HepG2 (cell line): ENCODE results near the gene C4orf36. TPM values are rescaled to one million over a fixed set of nuclear protein-coding genes. Genes with fewer than 3 reads are reported as not detected.
A peak's percentile ranks its signal among the peaks of the same experiment; 100 is the strongest.

Source experiments
- ATAC-seq: fragments of 200-7000 bp; cut with Tn5 transposase; 3 replicates; pipeline ENCODE4 v1.9.1; 2020; ENCODE audit warnings: mild to moderate bottlenecking, moderate library complexity
- BruUV-seq: library from RNA; stranded (reverse); fragments of 400-500 nt; replicated peaks from 2 replicates; lab custom pipeline; 2021; lab: Mats Ljungman, UMichigan
- CTCF ChIA-PET: fragments of 300-600 bp; formaldehyde crosslinking; extraction: SDS; loops from one replicate; lab custom pipeline; 2021; ENCODE audit warnings: low total read pairs, inconsistent platforms, low intra/inter-chr PET ratio; lab: Yijun Ruan, JAX
- POLR2A ChIA-PET: fragments of 350-600 bp; sonication (Branson Sonifier 250); formaldehyde crosslinking; loops from one replicate; lab custom pipeline; 2020; ENCODE audit warnings: antibody characterized with exemption, inconsistent platforms; lab: Yijun Ruan, JAX
- DNase-seq: peaks from one replicate; pipeline ENCODE4 v3.0.0-alpha.2; 2015; ENCODE audit warnings: low spot score
- FAIRE-seq: peaks from 3 replicates; lab custom pipeline; 2011; peaks lifted over from hg19 to GRCh38; lab: Jason Lieb, UNC
- H2AFZ ChIP-seq: one replicate; pipeline ENCODE4 v1.6.1; 2011; ENCODE audit warnings: low read length, inconsistent platforms
- H3K27ac ChIP-seq: fragments of 300-600 bp; 3 replicates; pipeline ENCODE4 v1.8.0; 2011; ENCODE audit warnings: mixed run types, mild to moderate bottlenecking, mixed read lengths, low read length, inconsistent platforms; ENCODE audit not compliant: insufficient read depth; ENCODE audit errors: extremely low read length
- H3K27me3 ChIP-seq, 2 experiments: fragments of 200-600 bp in 1 of 2; 2 replicates in 1 of 2; 3 replicates in 1 of 2; pipeline versions ENCODE4 v1.6.0 to v1.8.0; 2011; ENCODE audit warnings: low read length in 2 of 2, mild to moderate bottlenecking in 2 of 2, moderate library complexity in 2 of 2, inconsistent platforms in 1 of 2; ENCODE audit not compliant: insufficient read depth in 2 of 2, control insufficient read depth in 1 of 2
- H3K36me3 ChIP-seq, 2 experiments: fragments of 200-600 bp in 1 of 2; replicated peaks in 1 of 2; 2 replicates in 1 of 2; 3 replicates in 1 of 2; pipeline versions ENCODE4 v1.5.1 to v1.8.0; 2011; ENCODE audit warnings: low read length in 2 of 2, inconsistent platforms in 1 of 2; ENCODE audit not compliant: insufficient read depth in 2 of 2, control insufficient read depth in 1 of 2
- H3K4me1 ChIP-seq: 2 replicates; pipeline ENCODE4 v1.5.1; 2012; ENCODE audit warnings: low read length, inconsistent platforms; ENCODE audit not compliant: insufficient read depth
- H3K4me2 ChIP-seq: 2 replicates; pipeline ENCODE4 v1.6.0; 2011; ENCODE audit warnings: low read depth, low read length, inconsistent platforms
- H3K4me3 ChIP-seq, 3 experiments: fragments of 200-600 bp in 1 of 3; sonication (generic), shearing (Covaris generic) in 1 of 3; replicated peaks in 1 of 3; 2 replicates each; pipeline ENCODE4 v1.5.1; 2011 to 2016; ENCODE audit warnings: low read length in 3 of 3, inconsistent platforms in 2 of 3, low read depth in 2 of 3, mild to moderate bottlenecking in 2 of 3, control low read depth in 1 of 3, mixed read lengths in 1 of 3; ENCODE audit not compliant: insufficient read depth in 1 of 3
- H3K79me2 ChIP-seq: one replicate; pipeline ENCODE4 v1.6.1; 2011; ENCODE audit warnings: low read length, inconsistent platforms; ENCODE audit not compliant: insufficient read depth
- H3K9ac ChIP-seq: 2 replicates; pipeline ENCODE4 v1.6.0; 2011; ENCODE audit warnings: mild to moderate bottlenecking, low read depth, low read length, inconsistent platforms; ENCODE audit not compliant: insufficient read depth
- H3K9me3 ChIP-seq: 2 replicates; pipeline ENCODE4 v1.5.1; 2012; ENCODE audit warnings: mild to moderate bottlenecking, low read length
- H4K20me1 ChIP-seq: 2 replicates; pipeline ENCODE4 v1.6.0; 2011; ENCODE audit warnings: inconsistent platforms, mild to moderate bottlenecking, low read length, moderate library complexity; ENCODE audit not compliant: insufficient read depth
- JUND ChIP-seq: sonication (generic); formaldehyde crosslinking; IDR thresholded peaks from 2 replicates; pipeline ENCODE4 v1.8.0; 2022; ENCODE audit warnings: mild to moderate bottlenecking, missing genetic modification reagents
- RAD51 ChIP-seq: fragments of 450-650 bp; IDR thresholded peaks from 2 replicates; pipeline ENCODE4 v1.6.1; 2016; ENCODE audit warnings: borderline replicate concordance
- RFXANK ChIP-seq: IDR thresholded peaks from 2 replicates; pipeline ENCODE4 v1.6.1; 2016
- SIX1 ChIP-seq: sonication (generic); formaldehyde crosslinking; IDR thresholded peaks from 2 replicates; pipeline ENCODE4 v1.4.0; 2020; ENCODE audit warnings: missing genetic modification reagents, borderline replicate concordance
- TAF15 ChIP-seq: fragments of 200-400 bp; formaldehyde crosslinking; IDR thresholded peaks from one replicate; pipeline ENCODE4 v1.6.1; 2018; ENCODE audit warnings: mild to moderate bottlenecking, low read depth, low read length; ENCODE audit not compliant: poor library complexity, severe bottlenecking
- ZNF317 ChIP-seq: sonication (generic); formaldehyde crosslinking; IDR thresholded peaks from 2 replicates; pipeline ENCODE4 v1.5.0; 2020; ENCODE audit warnings: mild to moderate bottlenecking, missing genetic modification reagents
- ZNF572 ChIP-seq: sonication (generic); formaldehyde crosslinking; IDR thresholded peaks from 2 replicates; pipeline ENCODE4 v1.5.1; 2020; ENCODE audit warnings: mild to moderate bottlenecking, missing genetic modification reagents
- ZZZ3 ChIP-seq: sonication (generic); formaldehyde crosslinking; IDR thresholded peaks from 2 replicates; pipeline ENCODE4 v1.4.0; 2020; ENCODE audit warnings: missing genetic modification reagents, mild to moderate bottlenecking, borderline replicate concordance
- WGBS: methylation state at CpG from one replicate; pipeline ENCODE4 v1.1.6; 2017; ENCODE audit warnings: low lambda C conversion rate; 5-methylcytosine and 5-hydroxymethylcytosine counted together
- in situ Hi-C: cut with HindIII; loops from 2 replicates; pipeline ENCODE4 v1.10.0; 2017; ENCODE audit warnings: low pct_unique_long_range_greater_than_20kb; ENCODE audit not compliant: extremely low pct_ligation_motif_present
- intact Hi-C: fragments of 100-400 bp; cut with micrococcal nuclease; formaldehyde crosslinking; loops from one replicate; pipeline ENCODE4 v1.10.0; 2022; ENCODE audit not compliant: unreplicated experiment
- polyA plus RNA-seq, 8 experiments: library from polyadenylated mRNA; depleted of rRNA in 3 of 8; stranded (reverse) in 7 of 8; unstranded in 1 of 8; fragments of >200 nt; fragmentation: Illumina TruSeq in 4 of 8; extraction: Trizol in 4 of 8; gene quantifications; 2 replicates each; pipeline versions ENCODE4 v1.2.1 to v1.2.3, GENCODE V29; 2011 to 2016; ENCODE audit warnings: low read depth in 4 of 8, missing spikeins in 1 of 8, mixed read lengths in 1 of 8; ENCODE audit not compliant: insufficient read depth in 1 of 8
- total RNA-seq, 5 experiments: library from RNA; depleted of rRNA; stranded (reverse); fragments of >200 nt; fragmentation: Illumina TruSeq; extraction: Trizol; gene quantifications; 2 replicates each; pipeline ENCODE4 v1.2.3, GENCODE V29; 2016; ENCODE audit warnings: low read depth in 1 of 5
- TF ChIP-seq, protein P1 (sequence below), 2 experiments: IDR thresholded peaks; 2 replicates each; pipeline ENCODE4 v1.6.1; 2011 to 2012; ENCODE audit warnings: low read length in 2 of 2, borderline replicate concordance in 1 of 2, low read depth in 1 of 2, mild to moderate bottlenecking in 1 of 2, moderate library complexity in 1 of 2
- TF ChIP-seq, protein P2 (sequence below): sonication (generic); formaldehyde crosslinking; IDR thresholded peaks from 2 replicates; pipeline ENCODE4; 2020; ENCODE audit warnings: missing genetic modification reagents, mild to moderate bottlenecking, borderline replicate concordance

The C4orf36 gene
- total and polyA plus RNA-seq, 2 of the 13 experiments (the other 11 are each of a cell fraction or from before 2014, with no cell fraction given): 0.63 TPM; not detected in 1

DNA sequence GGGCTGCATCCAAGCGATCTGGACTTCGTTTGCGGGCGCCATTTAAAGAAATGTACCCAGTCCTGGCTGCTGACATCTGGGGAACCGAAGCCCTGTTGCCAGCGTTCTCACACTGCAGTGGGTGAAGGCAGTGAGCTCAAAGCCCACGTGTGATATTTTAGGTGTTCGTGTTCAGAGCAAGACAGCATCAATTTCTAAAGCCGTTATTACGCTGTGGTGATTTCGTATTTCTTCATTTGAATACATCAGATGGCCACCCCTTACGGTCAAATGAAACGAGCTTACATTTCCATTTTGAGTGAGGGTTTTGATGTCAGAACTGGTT lies 376 bp upstream of the C4orf36 start:
- H4K20me1 ChIP-seq: no peaks in the 10 kb centered on the region
- TF ChIP-seq JUND (no peak), SIX1 (CRISPR knock-in tag) (no peak), TAF15 (no peak), ZZZ3 (CRISPR knock-in tag) (no peak), ZNF572 (CRISPR knock-in tag) (no peak), ZNF317 (CRISPR knock-in tag) (no peak), RFXANK (CRISPR knock-in tag) (no peak), RAD51 (no peak)
- TF ChIP-seq, protein P1, sequence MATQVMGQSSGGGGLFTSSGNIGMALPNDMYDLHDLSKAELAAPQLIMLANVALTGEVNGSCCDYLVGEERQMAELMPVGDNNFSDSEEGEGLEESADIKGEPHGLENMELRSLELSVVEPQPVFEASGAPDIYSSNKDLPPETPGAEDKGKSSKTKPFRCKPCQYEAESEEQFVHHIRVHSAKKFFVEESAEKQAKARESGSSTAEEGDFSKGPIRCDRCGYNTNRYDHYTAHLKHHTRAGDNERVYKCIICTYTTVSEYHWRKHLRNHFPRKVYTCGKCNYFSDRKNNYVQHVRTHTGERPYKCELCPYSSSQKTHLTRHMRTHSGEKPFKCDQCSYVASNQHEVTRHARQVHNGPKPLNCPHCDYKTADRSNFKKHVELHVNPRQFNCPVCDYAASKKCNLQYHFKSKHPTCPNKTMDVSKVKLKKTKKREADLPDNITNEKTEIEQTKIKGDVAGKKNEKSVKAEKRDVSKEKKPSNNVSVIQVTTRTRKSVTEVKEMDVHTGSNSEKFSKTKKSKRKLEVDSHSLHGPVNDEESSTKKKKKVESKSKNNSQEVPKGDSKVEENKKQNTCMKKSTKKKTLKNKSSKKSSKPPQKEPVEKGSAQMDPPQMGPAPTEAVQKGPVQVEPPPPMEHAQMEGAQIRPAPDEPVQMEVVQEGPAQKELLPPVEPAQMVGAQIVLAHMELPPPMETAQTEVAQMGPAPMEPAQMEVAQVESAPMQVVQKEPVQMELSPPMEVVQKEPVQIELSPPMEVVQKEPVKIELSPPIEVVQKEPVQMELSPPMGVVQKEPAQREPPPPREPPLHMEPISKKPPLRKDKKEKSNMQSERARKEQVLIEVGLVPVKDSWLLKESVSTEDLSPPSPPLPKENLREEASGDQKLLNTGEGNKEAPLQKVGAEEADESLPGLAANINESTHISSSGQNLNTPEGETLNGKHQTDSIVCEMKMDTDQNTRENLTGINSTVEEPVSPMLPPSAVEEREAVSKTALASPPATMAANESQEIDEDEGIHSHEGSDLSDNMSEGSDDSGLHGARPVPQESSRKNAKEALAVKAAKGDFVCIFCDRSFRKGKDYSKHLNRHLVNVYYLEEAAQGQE (IDR thresholded peaks at IDR 0.05; ENCODE audit: borderline replicate concordance in 1 of 2, low read depth in 1 of 2, low read length in 2 of 2): no peak
- TF ChIP-seq, protein P2, sequence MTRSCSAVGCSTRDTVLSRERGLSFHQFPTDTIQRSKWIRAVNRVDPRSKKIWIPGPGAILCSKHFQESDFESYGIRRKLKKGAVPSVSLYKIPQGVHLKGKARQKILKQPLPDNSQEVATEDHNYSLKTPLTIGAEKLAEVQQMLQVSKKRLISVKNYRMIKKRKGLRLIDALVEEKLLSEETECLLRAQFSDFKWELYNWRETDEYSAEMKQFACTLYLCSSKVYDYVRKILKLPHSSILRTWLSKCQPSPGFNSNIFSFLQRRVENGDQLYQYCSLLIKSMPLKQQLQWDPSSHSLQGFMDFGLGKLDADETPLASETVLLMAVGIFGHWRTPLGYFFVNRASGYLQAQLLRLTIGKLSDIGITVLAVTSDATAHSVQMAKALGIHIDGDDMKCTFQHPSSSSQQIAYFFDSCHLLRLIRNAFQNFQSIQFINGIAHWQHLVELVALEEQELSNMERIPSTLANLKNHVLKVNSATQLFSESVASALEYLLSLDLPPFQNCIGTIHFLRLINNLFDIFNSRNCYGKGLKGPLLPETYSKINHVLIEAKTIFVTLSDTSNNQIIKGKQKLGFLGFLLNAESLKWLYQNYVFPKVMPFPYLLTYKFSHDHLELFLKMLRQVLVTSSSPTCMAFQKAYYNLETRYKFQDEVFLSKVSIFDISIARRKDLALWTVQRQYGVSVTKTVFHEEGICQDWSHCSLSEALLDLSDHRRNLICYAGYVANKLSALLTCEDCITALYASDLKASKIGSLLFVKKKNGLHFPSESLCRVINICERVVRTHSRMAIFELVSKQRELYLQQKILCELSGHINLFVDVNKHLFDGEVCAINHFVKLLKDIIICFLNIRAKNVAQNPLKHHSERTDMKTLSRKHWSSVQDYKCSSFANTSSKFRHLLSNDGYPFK (CRISPR knock-in tag): no peak
- H3K27me3 ChIP-seq: no peaks in the 10 kb centered on the region
- H3K9ac ChIP-seq: peak overlapping the region; percentile 64; the same call in 1 of the 2 replicates
- ATAC-seq (no peak), DNase-seq (no peak), FAIRE-seq (no peak)
- peak overlapping the region; percentile 45 for H2AFZ ChIP-seq
- POLR2A ChIA-PET: no interaction called here
- H3K4me1 ChIP-seq: peaks cover 12% of the 10 kb centered on the region; the same call in 1 of the 2 replicates
- peak overlapping the region; percentile 61 to 78 (median 64) for H3K4me3 ChIP-seq
- H3K4me2 ChIP-seq: peak overlapping the region; percentile 83
- no peak overlapping the region for H3K27ac ChIP-seq
- CTCF ChIA-PET: no interaction called here
- H3K36me3 ChIP-seq: no peaks in the 10 kb centered on the region
- no peaks in the 10 kb centered on the region for H3K9me3 ChIP-seq
- 19% methylated on average over 10 of the region's 13 CpGs for WGBS
- intact Hi-C loops (no loop called here), in situ Hi-C loops (loop anchor here (5.0 to 10.0 kb wide), 2 partner anchors 100 to 342 kb away; no protein-coding TSS in a partner anchor)
- BruUV-seq: no TSS peak
- H3K79me2 ChIP-seq: no peaks in the 10 kb centered on the region
